Panc1 (cell line): ENCODE results near the gene IGSF3.

Experiments
- CTCF ChIP-seq: fragments of 450-650 bp; IDR thresholded peaks from 2 replicates; pipeline ENCODE4 v1.5.1; 2017; ENCODE audit warnings: mild to moderate bottlenecking
- POLR2AphosphoS5 ChIP-seq: IDR thresholded peaks from 2 replicates; pipeline ENCODE4 v1.6.1; 2012; ENCODE audit warnings: mild to moderate bottlenecking, low read depth, low read length, moderate library complexity
- SIN3A ChIP-seq: IDR thresholded peaks from 2 replicates; pipeline ENCODE4 v1.6.1; 2012; ENCODE audit warnings: low read depth, mild to moderate bottlenecking, low read length, moderate library complexity, borderline replicate concordance; ENCODE audit not compliant: insufficient read depth
- TCF7L2 ChIP-seq: IDR thresholded peaks from 2 replicates; pipeline ENCODE4 v1.6.1; 2011; ENCODE audit warnings: mild to moderate bottlenecking, low read depth, low read length, inconsistent platforms
- TF ChIP-seq, protein P1 (sequence below), 2 experiments: IDR thresholded peaks; 2 replicates each; pipeline ENCODE4 v1.6.1; 2011 to 2012; ENCODE audit warnings: low read depth in 2 of 2, control low read depth in 1 of 2, low read length in 1 of 2, mild to moderate bottlenecking in 1 of 2, moderate library complexity in 1 of 2; ENCODE audit not compliant: insufficient read depth in 1 of 2

DNA sequence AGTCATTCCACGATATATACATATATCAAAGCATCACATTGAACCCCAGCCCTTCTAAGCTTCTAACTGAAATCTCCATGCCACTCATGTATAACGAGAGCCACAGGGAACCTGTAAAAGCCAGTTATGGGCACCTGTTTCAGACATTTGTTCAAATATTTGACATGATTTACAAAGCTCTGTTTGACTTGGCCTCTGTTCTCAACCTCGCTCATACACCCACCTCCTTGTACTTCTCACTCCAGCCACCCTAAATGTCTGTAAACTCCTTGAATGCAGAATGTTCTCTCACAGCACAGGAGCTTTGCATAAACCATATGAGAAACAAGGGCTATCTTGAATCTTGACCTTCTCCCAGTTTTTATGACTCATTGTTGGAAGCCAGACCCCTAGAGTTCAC lies 49.8 kb upstream of the IGSF3 start:
- TF ChIP-seq POLR2AphosphoS5 (no peak), CTCF (no peak), SIN3A (no peak), TCF7L2 (no peak)
- TF ChIP-seq, protein P1, sequence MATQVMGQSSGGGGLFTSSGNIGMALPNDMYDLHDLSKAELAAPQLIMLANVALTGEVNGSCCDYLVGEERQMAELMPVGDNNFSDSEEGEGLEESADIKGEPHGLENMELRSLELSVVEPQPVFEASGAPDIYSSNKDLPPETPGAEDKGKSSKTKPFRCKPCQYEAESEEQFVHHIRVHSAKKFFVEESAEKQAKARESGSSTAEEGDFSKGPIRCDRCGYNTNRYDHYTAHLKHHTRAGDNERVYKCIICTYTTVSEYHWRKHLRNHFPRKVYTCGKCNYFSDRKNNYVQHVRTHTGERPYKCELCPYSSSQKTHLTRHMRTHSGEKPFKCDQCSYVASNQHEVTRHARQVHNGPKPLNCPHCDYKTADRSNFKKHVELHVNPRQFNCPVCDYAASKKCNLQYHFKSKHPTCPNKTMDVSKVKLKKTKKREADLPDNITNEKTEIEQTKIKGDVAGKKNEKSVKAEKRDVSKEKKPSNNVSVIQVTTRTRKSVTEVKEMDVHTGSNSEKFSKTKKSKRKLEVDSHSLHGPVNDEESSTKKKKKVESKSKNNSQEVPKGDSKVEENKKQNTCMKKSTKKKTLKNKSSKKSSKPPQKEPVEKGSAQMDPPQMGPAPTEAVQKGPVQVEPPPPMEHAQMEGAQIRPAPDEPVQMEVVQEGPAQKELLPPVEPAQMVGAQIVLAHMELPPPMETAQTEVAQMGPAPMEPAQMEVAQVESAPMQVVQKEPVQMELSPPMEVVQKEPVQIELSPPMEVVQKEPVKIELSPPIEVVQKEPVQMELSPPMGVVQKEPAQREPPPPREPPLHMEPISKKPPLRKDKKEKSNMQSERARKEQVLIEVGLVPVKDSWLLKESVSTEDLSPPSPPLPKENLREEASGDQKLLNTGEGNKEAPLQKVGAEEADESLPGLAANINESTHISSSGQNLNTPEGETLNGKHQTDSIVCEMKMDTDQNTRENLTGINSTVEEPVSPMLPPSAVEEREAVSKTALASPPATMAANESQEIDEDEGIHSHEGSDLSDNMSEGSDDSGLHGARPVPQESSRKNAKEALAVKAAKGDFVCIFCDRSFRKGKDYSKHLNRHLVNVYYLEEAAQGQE (IDR thresholded peaks at IDR 0.05; ENCODE audit: insufficient read depth in 1 of 2, low read depth in 2 of 2, low read length in 1 of 2): no peak
